Activated CD8-positive, alpha-beta memory T cell treated with anti-CD3 and anti-CD28 coated beads, Interleukin-2, amount 50 U/mL, for 1 hour (primary cell): Measurements from ENCODE around the gene ADCY2.

Source experiments
- DNase-seq: peaks from one replicate; pipeline ENCODE4 v3.0.0-alpha.2; 2020; ENCODE audit errors: extremely low read depth

ADCY2 gene

GRCh38 chr5:7828269-7828668 is 432.3 kb downstream of the ADCY2 start:
- no peak for DNase-seq

GRCh38 chr5:7834982-7835381 is 439.0 kb downstream of the ADCY2 start:
- no peak for DNase-seq

GRCh38 chr5:7837403-7837802 is 441.5 kb downstream of the ADCY2 start:
- DNase-seq, result no peak

- no peak for DNase-seq
These were observed 446.6 kb downstream of the ADCY2 start for GRCh38 chr5:7842531-7842930.

GRCh38 chr5:7844901-7845300 is 449.0 kb downstream of the ADCY2 start:
- no peak for DNase-seq

GRCh38 chr5:7845557-7845956 is 449.6 kb downstream of the ADCY2 start:
- no peak for DNase-seq

- DNase-seq, result no peak
These were observed 450.4 kb downstream of the ADCY2 start for GRCh38 chr5:7846327-7846726.

GRCh38 chr5:7848296-7848695 is 452.4 kb downstream of the ADCY2 start:
- no peak for DNase-seq

GRCh38 chr5:7849681-7850394 is 453.9 kb downstream of the ADCY2 start:
- DNase-seq, result no peak

- DNase-seq, result no peak
These were observed 454.7 kb downstream of the ADCY2 start, which contains the start of gene CFAP90 for GRCh38 chr5:7850395-7851239. TSS of gene CFAP90 (minus strand) at chr5:7851133. CDS start at chr5:7851021, 112 bp downstream.

- no peak for DNase-seq
These were observed 455.3 kb downstream of the ADCY2 start for GRCh38 chr5:7851240-7851592.

- no peak for DNase-seq
These were observed 455.8 kb downstream of the ADCY2 start for GRCh38 chr5:7851617-7852289.

- no peak for DNase-seq
These were observed 456.6 kb downstream of the ADCY2 start for GRCh38 chr5:7852542-7852941.

- no peak for DNase-seq
These were observed 457.1 kb downstream of the ADCY2 start for GRCh38 chr5:7852988-7853387.

GRCh38 chr5:7855611-7856010 is 459.7 kb downstream of the ADCY2 start:
- no peak for DNase-seq

GRCh38 chr5:7856855-7857254 is 460.9 kb downstream of the ADCY2 start:
- no peak for DNase-seq

GRCh38 chr5:7857361-7857760 is 461.4 kb downstream of the ADCY2 start:
- no peak for DNase-seq

GRCh38 chr5:7857926-7858632 is 462.1 kb downstream of the ADCY2 start:
- no peak for DNase-seq

- no peak for DNase-seq
These were observed 470.3 kb downstream of the ADCY2 start for GRCh38 chr5:7866196-7866595.

- DNase-seq, result no peak
These were observed 471.3 kb downstream of the ADCY2 start for GRCh38 chr5:7867260-7867659.

- no peak for DNase-seq
These were observed 472.5 kb downstream of the ADCY2 start for GRCh38 chr5:7868427-7868772.
